HUES48 (cell line): ENCODE results near the gene IL1RN.

ENCODE experiments used
- H3K27ac ChIP-seq: one replicate; pipeline ENCODE4 v1.7.0; 2013; ENCODE audit warnings: low read depth, low read length, inconsistent platforms
- H3K27me3 ChIP-seq: 2 replicates; pipeline ENCODE4 v1.6.1; 2013; ENCODE audit warnings: mild to moderate bottlenecking, low read length; ENCODE audit not compliant: control insufficient read depth, insufficient read depth
- H3K36me3 ChIP-seq: 2 replicates; pipeline ENCODE4 v1.6.1; 2013; ENCODE audit warnings: low read length; ENCODE audit not compliant: control insufficient read depth, insufficient read depth
- H3K4me1 ChIP-seq: 2 replicates; pipeline ENCODE4 v1.6.1; 2013; ENCODE audit warnings: mild to moderate bottlenecking, low read length; ENCODE audit not compliant: control insufficient read depth, insufficient read depth
- H3K4me3 ChIP-seq: 2 replicates; pipeline ENCODE4 v1.5.1; 2013; ENCODE audit warnings: mild to moderate bottlenecking, low read depth, low read length
- H3K9ac ChIP-seq: 2 replicates; pipeline ENCODE4 v1.6.1; 2013; ENCODE audit warnings: mild to moderate bottlenecking, low read depth, low read length, moderate library complexity
- H3K9me3 ChIP-seq: 2 replicates; pipeline ENCODE4 v1.6.1; 2013; ENCODE audit warnings: low read length; ENCODE audit not compliant: control insufficient read depth, insufficient read depth

The IL1RN gene

GRCh38 chr2:113178069-113178746 lies 50.8 kb downstream of the IL1RN start:
- Histone ChIP-seq H3K9me3 (no peaks in the 10 kb centered on the region), H3K27me3 (no peaks in the 10 kb centered on the region), H3K4me1 (peaks cover 4% of the 10 kb centered on the region; the same call in 1 of the 2 replicates), H3K4me3 (no peak overlapping the region), H3K9ac (no peak overlapping the region), H3K36me3 (no peaks in the 10 kb centered on the region), H3K27ac (no peak overlapping the region)

DNA sequence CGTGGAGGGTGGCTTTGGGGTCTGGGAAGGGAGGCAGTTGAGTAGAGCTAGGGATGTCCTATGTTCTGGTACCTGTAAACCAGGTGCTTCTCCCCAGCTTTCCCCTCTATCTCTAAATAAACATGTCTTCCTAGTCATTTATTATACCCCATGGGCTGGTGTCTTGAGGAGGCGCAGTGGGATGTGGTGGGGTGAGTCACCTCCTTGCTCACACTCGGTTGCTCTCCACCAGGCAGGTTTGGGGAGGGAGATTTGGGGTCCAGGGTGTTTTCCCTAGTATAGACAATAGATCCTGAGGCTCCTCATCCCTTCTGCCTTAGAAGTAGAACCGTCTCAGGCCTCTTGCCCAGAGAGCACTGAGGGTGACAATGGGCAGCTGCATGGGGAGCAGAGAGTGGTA lies 51.5 kb downstream of the IL1RN start:
- Histone ChIP-seq H3K27me3 (no peaks in the 10 kb centered on the region), H3K9ac (no peak overlapping the region), H3K4me1 (peaks cover 4% of the 10 kb centered on the region; the same call in 1 of the 2 replicates), H3K4me3 (no peak overlapping the region), H3K9me3 (no peaks in the 10 kb centered on the region), H3K27ac (no peak overlapping the region), H3K36me3 (no peaks in the 10 kb centered on the region)

DNA sequence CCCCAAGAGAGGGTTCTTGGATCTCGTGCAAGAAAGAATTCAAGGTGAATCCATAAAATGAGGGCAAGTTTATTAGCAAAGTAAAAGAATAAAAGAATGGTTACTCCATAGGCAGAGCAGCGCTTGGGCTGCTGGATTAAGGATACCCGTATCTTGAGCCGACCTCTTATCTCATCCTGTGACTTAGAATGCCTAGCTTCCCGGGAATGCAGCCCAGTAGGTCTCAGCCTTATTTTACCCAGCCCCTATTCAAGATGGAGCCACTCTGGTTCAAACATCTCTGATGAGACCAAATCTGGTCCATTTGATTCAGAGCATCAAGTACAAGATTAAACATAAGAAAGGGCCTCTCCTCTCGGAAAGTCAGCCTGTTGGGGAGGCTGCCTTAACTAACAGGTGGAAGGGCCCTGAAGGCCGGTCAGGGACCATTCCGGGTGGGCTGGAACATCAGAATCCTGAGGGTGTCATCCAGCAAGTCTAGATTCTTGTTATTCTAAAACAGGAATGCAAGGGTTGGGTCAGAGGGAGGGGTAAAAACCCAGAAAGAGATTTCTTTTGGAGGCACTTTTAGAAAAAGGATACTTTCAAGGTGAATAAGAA lies 52.1 kb downstream of the IL1RN start:
- Histone ChIP-seq H3K4me3 (no peak overlapping the region), H3K36me3 (no peaks in the 10 kb centered on the region), H3K27me3 (no peaks in the 10 kb centered on the region), H3K9ac (no peak overlapping the region), H3K4me1 (peaks cover 4% of the 10 kb centered on the region; the same call in 1 of the 2 replicates), H3K27ac (no peak overlapping the region), H3K9me3 (no peaks in the 10 kb centered on the region)

DNA sequence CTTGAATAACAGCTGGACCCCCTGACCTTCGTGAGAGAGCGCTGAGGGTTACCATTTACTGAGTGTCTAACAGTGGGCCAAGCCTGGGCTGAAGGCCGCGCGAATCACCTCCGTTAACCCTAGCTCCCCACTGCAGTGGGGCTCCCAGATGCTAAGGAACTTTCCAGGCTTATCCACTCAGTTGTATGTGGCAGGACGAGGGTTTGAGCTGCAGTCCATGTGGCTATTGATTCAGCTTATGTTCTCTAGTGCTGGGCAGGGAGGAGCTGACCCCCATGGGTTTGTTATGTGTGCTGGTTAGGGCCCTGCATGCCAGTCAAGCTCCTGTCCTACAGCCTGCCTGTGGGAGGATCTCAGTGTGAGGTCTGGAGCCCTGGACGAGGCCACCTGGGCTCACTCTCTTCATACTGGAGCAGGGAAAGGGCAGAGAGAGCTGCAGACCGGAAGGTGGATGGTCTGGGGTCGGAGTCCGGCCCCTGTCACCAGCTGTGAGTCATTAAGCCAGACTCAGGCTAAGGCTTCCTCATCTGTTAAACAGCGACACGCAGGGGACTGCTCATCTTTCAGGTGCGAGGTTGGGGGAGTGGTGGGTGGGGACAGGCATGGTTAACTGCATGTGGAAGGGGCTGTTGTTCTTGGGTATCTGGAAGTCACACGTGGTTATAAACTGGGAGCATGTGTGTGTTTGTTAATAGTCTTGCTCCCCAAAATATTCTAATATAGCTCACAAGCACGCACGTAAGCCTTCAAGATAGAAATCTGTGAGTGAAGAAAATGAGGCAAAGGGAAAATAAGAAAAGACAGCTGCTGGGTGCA lies 52.9 kb downstream of the IL1RN start:
- Histone ChIP-seq H3K27ac (no peak overlapping the region), H3K9me3 (no peaks in the 10 kb centered on the region), H3K36me3 (no peaks in the 10 kb centered on the region), H3K4me1 (peaks cover 4% of the 10 kb centered on the region; the same call in 1 of the 2 replicates), H3K9ac (no peak overlapping the region), H3K4me3 (no peak overlapping the region), H3K27me3 (no peaks in the 10 kb centered on the region)

DNA sequence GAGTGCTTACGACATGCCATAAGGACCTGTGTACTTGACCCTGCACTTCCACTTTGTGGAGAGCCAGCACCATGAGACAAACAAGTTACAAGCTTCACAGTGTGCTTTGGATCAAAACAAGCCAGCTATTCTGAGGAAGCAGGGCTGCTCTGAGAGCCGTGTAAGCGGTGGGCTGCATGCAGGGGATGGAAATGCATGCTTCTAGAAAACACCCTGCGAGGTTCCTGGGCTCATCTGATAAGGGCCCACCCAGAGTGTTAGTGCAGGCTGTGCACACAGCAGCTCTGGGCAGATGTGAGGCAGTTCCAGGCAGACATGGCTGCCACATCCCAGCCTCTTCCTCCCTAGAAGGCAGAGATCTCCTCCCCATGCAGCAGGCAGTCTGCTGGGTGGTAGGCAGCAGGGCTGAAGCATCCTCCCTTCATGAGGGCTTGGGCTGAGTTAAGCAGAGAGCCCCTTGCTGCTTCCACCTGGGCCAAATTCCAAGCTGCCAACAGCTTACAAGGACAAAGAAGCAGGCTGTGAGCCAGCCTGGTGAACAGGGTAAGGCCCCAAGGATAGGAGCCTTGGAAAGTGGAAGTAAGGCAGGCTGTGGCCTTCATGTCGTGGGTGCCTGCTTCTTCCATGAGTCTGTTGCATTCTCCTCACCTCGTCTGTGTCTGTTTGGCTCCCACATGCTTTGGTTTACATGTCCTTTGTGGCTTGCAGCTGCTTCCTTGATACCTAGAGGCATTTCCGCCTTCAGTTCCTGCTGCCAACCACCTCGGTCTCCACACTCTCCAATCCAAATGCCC lies 54.1 kb downstream of the IL1RN start:
- Histone ChIP-seq H3K4me3 (no peak overlapping the region), H3K4me1 (peaks cover 4% of the 10 kb centered on the region; the same call in 1 of the 2 replicates), H3K36me3 (no peaks in the 10 kb centered on the region), H3K27me3 (no peaks in the 10 kb centered on the region), H3K9ac (no peak overlapping the region), H3K27ac (no peak overlapping the region), H3K9me3 (no peaks in the 10 kb centered on the region)

DNA sequence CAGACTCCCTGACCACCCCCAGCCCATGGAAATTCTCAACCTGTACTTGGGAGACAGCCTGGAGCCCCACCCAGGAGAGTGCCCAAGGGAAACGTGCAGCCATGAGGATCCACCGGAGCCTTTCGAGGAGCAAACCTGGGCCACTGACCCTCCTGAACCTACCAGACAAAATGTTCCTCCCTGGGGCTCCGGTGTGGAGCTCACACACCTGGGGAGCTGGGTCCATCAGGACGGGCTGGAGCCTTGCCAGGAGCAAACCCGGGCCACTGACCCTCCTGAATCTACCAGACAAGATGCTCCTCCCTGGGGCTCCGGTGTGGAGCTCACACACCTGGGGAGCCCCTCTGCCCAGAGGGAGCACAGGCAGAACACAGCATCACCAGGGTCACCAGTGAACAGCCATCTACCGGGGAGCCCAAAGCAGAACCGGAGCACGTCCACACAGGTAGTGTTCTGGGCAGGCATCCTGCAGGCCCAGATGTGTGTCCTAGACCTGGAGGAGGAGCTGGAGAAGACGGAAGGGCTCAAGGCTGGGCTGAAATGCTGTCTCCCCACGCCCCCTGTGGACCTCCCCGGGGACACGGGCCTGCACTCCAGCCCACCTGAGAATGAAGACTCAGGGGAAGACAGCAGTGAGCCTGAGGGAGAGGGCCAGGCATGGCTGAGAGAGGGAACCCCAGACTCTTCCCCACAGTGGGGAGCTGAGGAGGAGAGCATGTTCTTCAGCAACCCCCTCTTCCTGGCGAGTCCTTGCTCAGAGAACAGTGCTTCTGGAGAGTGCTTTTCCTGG lies 55.3 kb downstream of the IL1RN start:
- peaks cover 4% of the 10 kb centered on the region; the same call in 1 of the 2 replicates for H3K4me1 ChIP-seq
- no peaks in the 10 kb centered on the region for H3K27me3 ChIP-seq
- no peaks in the 10 kb centered on the region for H3K9me3 ChIP-seq
- no peak overlapping the region for H3K9ac ChIP-seq
- H3K36me3 ChIP-seq = no peaks in the 10 kb centered on the region
- H3K27ac ChIP-seq = no peak overlapping the region
- H3K4me3 ChIP-seq = no peak overlapping the region

GRCh38 chr2:113183264-113183663 lies 55.9 kb downstream of the IL1RN start:
- no peaks in the 10 kb centered on the region for H3K27me3 ChIP-seq
- no peaks in the 10 kb centered on the region for H3K36me3 ChIP-seq
- no peaks in the 10 kb centered on the region for H3K9me3 ChIP-seq
- H3K4me1 ChIP-seq = peaks cover 4% of the 10 kb centered on the region; the same call in 1 of the 2 replicates
- no peak overlapping the region for H3K27ac ChIP-seq
- no peak overlapping the region for H3K9ac ChIP-seq
- H3K4me3 ChIP-seq = no peak overlapping the region
